SIG-M5 treated with dmso at 0.1 percent for 504 hours (cell line): Measurements from ENCODE around the gene ITGA4.
A peak's percentile ranks its signal among the peaks of the same experiment; 100 is the strongest.

Source experiments
- DNase-seq: peaks from one replicate; lab custom pipeline; 2025; ENCODE audit not compliant: unreplicated experiment; lab: John Stamatoyannopoulos, UW

The ITGA4 gene

GRCh38 chr2:181499231-181499630, 42.0 kb downstream of the ITGA4 start:
- no peak for DNase-seq

- no peak for DNase-seq
These were observed 43.0 kb downstream of the ITGA4 start for GRCh38 chr2:181500201-181500600.

GRCh38 chr2:181515719-181516118, 58.5 kb downstream of the ITGA4 start:
- DNase-seq: no peak

- DNase-seq: no peak
These were observed 59.8 kb downstream of the ITGA4 start for GRCh38 chr2:181516992-181517391.

- no peak for DNase-seq
These were observed 60.6 kb downstream of the ITGA4 start for GRCh38 chr2:181517685-181518301.

GRCh38 chr2:181520253-181520652, 63.1 kb downstream of the ITGA4 start:
- no peak for DNase-seq

- no peak for DNase-seq
These were observed 66.6 kb downstream of the ITGA4 start for GRCh38 chr2:181523756-181524155.

- DNase-seq: no peak
These were observed 68.8 kb downstream of the ITGA4 start for GRCh38 chr2:181526014-181526413.

GRCh38 chr2:181527058-181527457, 69.9 kb downstream of the ITGA4 start:
- DNase-seq: no peak

GRCh38 chr2:181528441-181528840, 71.3 kb downstream of the ITGA4 start:
- DNase-seq: no peak

- no peak for DNase-seq
These were observed 79.5 kb downstream of the ITGA4 start for GRCh38 chr2:181536730-181537129.

- no peak for DNase-seq
These were observed 83.2 kb downstream of the ITGA4 start for GRCh38 chr2:181540421-181540820.

GRCh38 chr2:181542170-181542569, 85.0 kb downstream of the ITGA4 start:
- no peak for DNase-seq

GRCh38 chr2:181546086-181546485, 88.9 kb downstream of the ITGA4 start:
- no peak for DNase-seq

- DNase-seq: no peak
These were observed 95.6 kb downstream of the ITGA4 start for GRCh38 chr2:181552808-181553207.

GRCh38 chr2:181553244-181553643, 96.1 kb downstream of the ITGA4 start:
- DNase-seq: no peak

- DNase-seq: no peak
These were observed 97.1 kb downstream of the ITGA4 start for GRCh38 chr2:181554061-181554830.

- DNase-seq: no peak
These were observed 101.2 kb downstream of the ITGA4 start for GRCh38 chr2:181558371-181558770.

- DNase-seq: peak; percentile 51
These were observed 106.0 kb downstream of the ITGA4 start for GRCh38 chr2:181563101-181563692.

GRCh38 chr2:181566334-181567032, 109.3 kb downstream of the ITGA4 start:
- no peak for DNase-seq

GRCh38 chr2:181570059-181570458, 112.9 kb downstream of the ITGA4 start:
- no peak for DNase-seq
